Activated CD4-positive, alpha-beta T cell treated with anti-CD3 and anti-CD28 coated beads, Interleukin-2, Interleukin-6, amounts not matched to agents 100 ng/mL and 50 ng/mL, durations not matched to agents 16 hours and 8 hours (primary cell): Measurements from ENCODE around the gene ADAMTSL4.

Source experiments
- DNase-seq: peaks from one replicate; pipeline ENCODE4 v3.0.0-alpha.2; 2020

The ADAMTSL4 gene

DNA sequence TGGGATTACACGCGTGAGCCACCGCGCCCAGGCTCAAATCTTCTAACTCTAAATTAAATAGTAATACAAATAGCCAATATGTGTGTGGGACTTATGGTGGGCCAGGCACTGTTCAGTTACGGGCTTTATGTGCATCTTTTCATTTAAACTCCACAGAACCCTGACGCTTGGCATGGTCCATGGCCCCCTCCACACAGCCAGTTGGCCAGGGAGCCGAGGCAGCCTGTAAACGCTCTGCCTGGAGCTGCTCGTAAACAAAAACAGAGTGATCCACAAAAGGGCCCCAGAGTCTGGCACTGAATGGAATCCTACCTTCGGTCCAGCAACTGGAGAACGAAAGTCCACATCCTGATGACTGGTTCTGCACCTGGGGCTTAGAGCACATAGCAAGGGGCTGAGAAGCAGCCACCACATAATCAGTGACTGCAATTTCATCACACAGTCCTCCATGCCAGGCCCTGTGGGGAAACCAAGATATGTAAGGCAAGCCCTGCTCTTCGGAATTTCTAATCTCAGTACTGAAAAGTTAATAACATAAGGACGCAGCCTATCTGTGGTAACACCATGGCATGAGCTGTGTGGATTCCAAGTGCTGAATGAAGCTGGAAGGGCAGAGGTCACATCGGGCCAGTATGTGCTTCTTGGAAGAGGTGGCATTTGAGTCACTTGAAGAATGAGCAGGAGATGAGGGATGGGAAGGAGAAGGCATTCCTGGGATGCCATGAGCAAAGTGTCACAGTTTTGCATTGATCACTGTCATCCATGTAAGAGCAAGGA, 13.5 kb upstream of the ADAMTSL4 start:
- no peak for DNase-seq

DNA sequence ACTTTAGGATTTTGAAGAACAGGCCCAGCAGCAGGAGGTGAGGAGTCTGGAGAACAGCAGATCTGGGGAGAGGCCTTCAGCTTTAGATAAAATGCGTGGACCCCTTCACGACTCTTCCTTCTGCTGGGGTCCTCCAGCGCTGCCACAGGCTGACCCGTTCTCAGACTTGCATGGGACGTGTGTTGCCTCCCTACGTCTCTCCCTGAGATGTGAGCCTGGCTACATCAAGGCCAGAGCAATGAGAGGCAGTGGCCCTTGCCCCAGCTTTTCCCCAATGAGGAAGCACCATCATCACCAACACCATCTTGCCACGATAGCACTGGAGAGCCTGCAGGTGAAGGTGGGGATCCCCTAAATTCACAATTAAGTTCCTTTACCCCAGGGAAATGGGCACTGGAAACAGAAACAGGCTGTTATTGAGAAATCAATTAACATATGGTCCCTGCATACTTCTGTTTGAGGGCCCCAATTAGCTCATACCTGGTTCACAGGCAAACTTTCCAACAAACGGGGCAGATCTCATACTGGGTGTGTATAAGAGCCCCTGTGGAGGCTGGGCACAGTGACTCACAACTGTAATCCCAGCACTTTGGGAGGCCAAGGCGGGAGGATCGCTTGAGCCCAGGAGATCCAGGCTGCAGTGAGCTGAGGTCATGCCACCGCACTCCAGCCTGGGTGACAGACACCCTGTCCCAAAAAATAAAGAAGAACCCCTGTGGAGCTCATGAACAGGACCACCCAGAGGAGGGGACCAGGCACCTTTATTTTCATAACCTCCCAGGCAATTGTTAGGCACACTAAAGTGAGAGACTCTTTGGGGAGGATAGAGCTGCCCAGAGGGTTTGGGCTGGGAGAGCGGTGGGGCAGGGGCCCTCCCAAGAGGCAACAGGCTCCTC, 12.1 kb upstream of the ADAMTSL4 start:
- no peak for DNase-seq

DNA sequence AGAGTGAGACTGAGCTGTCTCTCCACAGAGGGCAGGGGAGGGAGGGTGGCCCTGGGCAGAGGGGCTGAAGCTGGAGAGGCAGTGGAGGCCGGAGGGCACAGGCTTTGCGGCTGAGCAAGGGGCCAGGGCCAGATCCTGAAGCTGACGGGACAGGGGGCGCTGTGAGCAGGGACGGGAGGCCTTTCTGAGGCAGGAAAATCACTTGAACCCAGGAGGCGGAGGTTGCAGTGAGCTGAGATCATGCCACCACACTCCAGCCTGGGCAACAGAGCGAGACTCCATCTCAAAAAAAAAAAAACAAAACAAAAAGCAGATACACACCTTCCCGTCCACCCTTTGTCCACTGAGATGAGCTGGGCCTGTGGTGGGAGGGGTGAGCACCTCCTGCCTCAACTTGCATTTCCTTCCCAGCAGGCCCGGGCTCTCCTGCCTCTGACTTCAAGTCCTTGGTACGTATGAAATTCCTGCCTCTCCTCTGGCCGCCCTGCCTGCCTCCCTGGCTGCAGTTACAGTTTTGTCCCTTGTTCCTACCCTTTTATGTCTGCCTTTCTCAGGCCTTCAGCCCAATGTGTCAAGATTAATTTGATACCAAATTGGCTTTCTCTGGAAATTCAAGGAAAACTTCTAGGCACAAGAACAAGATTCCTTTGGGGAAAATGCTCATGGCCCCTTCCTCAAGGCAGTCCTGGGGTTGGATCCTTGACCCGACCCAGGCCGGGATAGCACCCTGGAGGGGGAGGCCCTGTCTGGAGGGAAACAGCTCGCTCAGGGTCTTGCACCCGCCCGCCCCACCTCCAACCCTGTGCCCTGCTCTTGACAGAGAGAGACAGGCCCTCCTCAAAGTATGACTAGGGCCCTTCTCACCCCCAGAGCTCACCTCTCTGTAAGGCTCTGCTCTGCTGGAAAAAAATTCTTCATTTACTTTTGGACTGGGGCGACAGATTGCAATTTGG, 11.2 kb upstream of the ADAMTSL4 start:
- no peak for DNase-seq

DNA sequence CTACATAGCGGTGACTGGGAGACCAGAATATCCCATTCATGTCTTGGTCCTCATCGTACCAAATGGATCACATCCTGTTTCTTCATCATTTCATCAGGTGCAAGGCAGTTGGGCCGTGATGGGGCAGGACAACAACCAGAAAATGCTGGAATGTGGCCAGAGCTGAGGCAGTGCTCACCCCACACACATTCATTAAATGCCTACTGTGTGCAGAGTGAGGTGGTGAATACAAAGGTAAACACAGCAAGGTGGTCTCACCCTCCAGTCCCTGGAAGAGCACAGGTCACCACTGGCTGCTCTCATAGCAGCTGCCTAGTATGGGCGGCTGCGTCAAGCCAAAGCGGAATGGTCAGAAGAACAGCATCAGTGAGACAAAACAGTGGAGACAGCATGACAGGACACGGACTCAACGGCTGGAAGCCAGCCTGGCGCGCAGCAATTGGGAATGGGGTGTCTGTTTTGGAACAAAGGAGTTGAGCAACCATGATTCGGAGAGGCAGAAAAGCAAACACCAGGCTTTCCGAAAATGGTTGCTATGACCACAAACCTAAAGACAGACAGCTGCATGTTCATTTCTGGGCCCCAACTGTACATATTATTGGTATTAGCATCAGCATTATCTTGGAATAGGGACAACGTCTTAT, 5.6 kb upstream of the ADAMTSL4 start:
- DNase-seq = no peak

DNA sequence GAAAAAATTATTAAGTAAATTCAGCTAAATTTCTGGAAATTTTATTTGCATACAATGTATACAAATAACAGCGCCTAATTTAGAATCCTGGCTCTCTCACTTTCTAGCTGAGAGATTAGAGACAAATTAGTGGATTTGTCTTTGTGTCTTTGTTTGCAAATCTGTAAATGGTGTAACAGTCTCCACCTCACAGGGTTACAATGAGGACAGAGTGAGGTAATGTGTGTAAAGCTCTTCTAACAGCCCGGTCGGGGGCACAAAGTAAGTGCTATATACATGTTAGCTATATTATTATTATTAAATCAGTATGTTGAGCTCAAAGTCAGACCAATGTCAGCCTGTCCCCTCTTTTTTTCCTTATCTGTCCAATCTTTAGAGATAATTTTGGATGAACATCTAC, 5.0 kb upstream of the ADAMTSL4 start:
- no peak for DNase-seq

DNA sequence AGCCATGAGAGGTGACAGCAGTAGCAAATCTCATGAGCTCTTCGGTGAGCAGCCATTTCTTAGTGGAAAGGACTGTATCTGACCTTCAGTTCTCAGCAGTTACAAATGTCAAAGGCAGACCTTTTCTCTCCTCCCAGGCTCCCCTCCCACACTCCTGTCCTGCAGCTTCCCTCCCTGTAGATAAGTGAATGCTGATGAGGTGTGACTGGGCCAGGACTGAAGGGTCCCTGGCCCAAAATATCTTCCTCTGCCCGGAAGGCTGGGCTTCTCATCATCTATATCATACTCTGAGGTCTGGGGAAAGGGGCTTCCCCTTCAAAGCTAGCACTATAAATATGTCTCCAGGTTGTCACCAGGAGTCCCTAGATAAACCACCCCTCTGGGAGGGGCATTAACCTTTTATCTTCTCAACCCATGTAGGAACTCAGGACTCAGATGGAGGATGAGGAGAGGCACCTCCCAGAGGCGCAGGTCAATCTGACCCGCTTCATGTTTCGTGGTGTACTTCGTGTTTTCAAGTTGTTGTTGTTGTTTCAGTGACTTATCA, 3.6 kb upstream of the ADAMTSL4 start:
- no peak for DNase-seq

DNA sequence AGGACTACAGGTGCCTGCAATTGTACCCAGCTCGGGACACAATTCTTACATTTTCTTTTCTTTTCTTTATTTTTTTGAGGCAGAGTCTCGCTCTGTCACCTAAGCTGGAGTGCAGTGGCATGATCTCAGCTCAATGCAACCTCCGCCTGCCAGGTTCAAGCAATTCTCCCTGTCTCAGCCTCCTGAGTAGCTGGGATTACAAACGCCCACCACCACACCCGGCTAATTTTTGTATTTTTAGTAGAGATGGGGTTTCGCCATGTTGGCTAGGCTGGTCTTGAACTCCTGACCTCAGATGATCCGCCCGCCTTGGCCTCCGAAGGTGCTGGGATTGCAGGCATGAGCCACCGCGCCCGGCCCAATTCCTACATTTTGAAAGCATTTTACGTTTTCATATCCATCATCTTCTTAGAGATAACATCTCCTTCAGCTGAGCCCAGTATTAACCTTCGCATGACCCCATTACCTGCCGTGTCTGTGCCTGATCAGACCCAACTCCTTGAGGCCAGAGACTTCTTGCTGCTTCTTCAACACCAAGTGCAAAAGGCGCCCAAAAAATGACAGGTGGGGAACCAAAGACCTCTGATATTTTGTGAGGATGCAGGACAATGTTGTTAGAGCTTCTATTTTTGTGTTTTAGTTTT, 2.8 kb upstream of the ADAMTSL4 start:
- no peak for DNase-seq

DNA sequence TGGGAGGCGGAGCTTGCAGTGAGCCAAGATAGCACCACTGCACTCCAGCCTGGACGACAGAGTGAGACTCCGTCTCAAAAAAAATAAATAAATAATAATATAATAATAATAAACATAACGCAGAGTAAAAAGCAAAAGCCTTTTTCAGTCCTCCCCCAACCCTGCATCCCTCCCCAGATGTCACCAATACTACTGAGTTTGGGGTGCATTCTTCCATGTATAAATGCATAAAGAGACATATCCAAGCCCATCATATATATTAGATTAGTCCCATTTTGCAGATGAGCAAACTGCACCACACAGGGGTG, 930 bp upstream of the ADAMTSL4 start:
- DNase-seq = no peak

DNA sequence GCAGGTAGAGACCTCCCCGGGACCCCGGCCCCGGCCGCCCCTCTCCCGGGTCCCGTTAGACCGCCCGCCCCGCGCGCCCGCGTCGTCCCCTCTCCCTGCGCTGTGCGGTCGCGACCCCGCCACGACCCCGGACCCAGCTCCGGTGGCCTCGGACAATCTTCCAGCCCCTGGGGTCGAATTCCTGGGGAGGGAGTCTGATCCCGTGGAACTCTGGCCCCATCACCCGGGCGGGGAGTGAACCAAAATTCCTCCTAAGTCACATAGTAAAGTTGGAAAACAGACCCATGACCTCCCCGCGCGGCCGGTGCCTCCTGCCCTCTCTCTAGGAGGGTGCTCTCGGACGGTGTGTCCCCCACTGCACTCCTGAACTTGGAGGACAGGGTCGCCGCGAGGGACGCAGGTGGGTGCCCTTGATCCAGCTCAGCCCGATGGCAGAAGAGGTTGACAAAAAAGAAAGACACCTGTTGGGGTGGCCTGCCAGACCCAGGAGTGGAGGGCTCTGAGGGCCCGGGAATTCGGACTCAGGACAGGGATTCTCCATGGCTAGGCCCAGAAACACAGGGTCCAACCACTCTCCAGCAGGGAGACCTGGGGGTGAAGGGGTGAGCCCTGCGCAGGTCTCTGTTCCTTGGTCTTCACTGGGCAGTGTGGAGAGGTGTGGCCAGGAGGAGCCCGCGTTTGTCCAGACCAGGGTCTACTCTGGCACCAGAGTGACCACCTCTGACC, 451 bp downstream of the ADAMTSL4 start:
- no peak for DNase-seq

DNA sequence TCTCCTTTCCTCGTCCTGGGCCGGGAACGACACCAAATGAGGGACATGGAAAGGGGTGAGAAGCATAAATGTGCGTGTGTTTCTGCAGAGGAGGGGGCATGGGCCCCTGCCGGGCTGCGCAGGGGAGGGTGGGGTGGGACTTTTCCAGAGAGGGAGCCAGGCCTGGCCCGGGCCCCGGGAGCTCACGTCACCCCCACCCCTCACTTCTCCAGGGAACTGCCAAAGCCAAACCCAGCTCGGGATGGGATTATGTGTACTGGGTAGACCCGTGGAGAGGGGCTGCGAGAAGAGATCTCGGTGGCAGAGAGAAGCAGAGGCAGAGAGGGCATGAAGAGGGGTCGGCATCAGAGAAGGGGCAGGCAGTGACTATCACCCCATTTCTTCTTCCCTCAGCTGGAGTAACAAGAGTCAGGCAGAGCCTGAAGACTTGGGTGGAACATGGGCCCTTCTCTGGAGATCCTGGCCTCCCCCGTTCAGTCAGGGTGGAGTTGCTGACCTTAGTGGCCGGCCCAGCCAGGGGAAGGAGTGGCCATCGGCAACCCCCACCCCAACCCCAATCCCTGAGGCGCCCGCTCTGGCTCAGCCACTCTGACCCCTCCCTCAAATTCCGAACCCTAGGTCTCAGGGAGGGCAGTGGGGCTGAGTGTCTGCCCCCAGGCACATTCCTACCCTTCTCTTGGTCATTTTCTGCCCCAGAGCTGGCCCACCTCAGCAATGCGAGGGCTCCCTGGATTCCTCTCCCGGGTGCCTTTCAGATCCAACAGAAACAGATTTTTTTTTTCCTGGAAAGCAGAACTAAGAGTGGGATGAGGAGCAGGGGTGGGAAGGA, 1.2 kb downstream of the ADAMTSL4 start:
- no peak for DNase-seq

DNA sequence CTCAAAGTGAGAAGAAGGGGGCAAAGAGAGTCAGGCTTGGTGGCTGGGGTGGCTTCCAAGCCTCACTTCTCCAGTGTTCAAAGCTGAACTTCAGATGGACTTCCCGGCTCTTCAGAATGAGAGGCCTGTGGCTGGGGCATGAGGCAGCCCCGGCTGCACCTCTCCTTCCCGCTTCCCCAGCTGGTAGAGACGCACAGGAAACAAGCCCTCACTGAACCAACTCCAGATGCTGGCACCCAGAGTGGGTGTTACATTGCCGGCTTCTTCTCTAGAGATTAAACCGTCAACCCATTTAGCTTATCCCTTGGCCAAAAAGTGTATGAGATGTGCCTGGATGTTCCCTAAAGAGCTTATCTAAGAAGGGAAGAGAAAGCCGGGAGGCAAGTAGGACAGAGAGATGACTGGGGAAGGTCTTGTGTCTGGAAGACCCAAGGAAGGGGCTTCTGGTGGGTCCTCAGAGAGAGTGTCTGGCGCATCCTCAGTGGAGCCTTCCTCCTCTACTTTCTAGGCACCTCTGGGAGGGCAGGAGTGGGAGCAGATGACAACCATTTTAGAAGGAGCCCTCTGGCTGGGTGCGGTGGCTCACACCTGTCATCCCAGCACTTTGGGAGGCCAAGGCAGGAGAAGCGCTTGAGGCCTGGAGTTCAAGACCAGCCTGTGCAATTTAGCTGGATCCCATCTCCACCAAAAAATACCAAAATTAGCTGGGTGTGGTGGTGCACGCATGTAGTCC, 2.0 kb downstream of the ADAMTSL4 start:
- no peak for DNase-seq

DNA sequence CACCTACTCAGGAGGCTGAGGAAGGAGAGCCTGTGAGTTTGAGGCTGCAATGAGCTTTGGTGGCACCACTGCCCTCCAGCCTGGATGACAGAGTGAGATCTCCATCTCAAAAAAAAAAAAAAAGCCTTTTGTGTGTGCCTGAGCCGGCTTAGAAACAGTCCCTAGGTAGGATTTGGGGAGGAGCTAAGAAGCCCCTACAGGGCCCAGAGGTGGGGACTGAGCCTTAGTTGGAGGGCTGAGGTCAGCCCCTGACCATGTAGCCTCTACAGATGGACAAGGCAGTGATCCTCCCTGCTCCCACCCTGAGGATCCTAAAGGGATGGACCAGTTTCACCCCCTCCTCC, 2.5 kb downstream of the ADAMTSL4 start:
- DNase-seq = no peak

DNA sequence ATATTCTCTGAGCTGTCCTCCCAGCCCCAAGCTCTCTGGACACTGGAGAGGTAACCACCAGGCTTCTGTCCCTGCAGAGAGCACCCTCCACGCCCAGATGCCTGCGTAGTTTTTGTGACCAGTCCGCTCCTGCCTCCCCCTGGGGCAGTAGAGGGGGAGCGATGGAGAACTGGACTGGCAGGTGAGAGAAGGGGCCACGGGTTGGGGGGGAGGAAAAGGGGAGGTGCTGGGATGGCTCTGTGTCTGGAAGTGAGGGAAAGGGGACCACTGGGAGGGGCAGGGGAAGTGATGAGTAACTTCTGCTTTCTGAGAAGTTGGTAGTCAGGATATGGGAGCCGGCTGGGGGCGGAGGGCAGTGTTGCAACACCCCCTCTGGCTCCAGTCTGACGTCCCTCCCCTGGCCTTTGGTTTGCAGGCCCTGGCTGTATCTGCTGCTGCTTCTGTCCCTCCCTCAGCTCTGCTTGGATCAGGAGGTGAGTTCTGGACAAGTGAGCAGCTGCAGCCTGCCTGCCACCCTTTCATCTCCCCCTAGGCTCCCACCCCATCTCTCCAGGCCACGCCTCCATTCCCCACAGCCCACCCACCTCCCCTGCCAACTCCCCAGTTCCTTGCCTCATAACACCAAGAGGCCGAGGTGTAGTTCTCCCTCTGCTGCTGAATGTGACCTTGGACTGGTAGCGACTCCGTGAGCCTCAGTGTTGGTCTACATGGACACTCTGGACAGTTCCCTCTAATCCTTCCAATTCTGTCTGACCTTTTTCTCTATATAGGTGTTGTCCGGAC, 3.1 kb downstream of the ADAMTSL4 start:
- DNase-seq = peak; percentile 41

DNA sequence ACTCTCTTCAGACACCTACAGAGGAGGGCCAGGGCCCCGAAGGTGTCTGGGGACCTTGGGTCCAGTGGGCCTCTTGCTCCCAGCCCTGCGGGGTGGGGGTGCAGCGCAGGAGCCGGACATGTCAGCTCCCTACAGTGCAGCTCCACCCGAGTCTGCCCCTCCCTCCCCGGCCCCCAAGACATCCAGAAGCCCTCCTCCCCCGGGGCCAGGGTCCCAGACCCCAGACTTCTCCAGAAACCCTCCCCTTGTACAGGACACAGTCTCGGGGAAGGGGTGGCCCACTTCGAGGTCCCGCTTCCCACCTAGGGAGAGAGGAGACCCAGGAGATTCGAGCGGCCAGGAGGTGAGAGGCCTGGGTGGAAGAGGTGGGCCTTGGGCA, 3.7 kb downstream of the ADAMTSL4 start:
- no peak for DNase-seq

DNA sequence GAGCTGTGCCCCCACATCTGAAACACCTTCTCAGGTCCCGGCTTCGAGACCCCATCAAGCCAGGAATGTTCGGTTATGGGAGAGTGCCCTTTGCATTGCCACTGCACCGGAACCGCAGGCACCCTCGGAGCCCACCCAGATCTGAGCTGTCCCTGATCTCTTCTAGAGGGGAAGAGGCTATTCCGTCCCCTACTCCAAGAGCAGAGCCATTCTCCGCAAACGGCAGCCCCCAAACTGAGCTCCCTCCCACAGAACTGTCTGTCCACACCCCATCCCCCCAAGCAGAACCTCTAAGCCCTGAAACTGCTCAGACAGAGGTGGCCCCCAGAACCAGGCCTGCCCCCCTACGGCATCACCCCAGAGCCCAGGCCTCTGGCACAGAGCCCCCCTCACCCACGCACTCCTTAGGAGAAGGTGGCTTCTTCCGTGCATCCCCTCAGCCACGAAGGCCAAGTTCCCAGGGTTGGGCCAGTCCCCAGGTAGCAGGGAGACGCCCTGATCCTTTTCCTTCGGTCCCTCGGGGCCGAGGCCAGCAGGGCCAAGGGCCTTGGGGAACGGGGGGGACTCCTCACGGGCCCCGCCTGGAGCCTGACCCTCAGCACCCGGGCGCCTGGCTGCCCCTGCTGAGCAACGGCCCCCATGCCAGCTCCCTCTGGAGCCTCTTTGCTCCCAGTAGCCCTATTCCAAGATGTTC, 4.3 kb downstream of the ADAMTSL4 start:
- DNase-seq = no peak

DNA sequence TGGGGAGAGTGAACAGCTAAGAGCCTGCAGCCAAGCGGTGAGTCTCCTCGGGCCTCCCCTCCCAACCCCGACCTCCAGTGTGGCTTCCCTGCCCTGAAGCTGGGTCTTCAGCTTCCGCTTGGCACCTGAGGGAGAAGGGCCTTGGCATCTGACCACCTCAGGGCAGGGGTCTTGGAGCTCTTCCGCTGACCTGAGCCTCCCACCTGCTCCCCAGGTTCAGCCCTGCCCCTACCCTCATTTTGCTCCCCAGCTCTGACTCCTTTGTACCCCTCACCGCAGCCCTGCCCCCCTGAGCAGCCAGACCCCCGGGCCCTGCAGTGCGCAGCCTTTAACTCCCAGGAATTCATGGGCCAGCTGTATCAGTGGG, 4.9 kb downstream of the ADAMTSL4 start:
- no peak for DNase-seq

DNA sequence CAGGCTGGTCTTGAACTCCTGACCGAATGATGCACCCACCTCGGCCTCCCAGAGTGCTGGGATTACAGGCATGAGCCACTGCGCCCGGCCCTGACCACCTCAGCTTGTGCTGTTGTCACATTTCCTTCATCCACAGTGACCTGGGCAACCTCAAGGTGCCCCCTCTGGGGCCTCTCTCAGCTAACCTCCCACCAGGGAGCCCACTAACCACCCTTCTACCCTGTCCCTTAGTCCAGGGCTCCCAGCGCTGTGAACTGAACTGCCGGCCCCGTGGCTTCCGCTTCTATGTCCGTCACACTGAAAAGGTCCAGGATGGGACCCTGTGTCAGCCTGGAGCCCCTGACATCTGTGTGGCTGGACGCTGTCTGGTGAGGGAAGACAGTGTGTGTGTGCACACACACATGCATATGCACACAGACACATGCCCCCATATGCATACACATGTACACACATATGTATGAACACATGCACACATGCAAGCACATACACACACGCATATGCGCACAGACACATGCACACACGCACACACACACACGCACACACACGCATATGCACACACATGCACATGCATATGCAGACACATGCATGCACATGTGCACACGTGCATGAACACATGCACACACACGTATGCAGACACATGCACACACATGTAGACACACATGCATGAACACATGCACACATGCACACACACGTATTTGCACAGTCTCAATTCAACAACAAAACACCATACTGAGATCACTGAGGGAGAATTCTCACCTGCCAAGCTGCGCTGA, 6.2 kb downstream of the ADAMTSL4 start:
- DNase-seq = no peak
